NT2/D1 (cell line): ENCODE measurements around the gene PFKM.

Source experiments
- SUZ12 ChIP-seq: IDR thresholded peaks from 2 replicates; pipeline ENCODE4 v1.6.1; 2011; ENCODE audit not compliant: insufficient read length, insufficient read depth; ENCODE audit errors: extremely low read depth
- YY1 ChIP-seq: IDR thresholded peaks from 2 replicates; pipeline ENCODE4 v1.6.1; 2011; ENCODE audit not compliant: insufficient read length, insufficient read depth

DNA sequence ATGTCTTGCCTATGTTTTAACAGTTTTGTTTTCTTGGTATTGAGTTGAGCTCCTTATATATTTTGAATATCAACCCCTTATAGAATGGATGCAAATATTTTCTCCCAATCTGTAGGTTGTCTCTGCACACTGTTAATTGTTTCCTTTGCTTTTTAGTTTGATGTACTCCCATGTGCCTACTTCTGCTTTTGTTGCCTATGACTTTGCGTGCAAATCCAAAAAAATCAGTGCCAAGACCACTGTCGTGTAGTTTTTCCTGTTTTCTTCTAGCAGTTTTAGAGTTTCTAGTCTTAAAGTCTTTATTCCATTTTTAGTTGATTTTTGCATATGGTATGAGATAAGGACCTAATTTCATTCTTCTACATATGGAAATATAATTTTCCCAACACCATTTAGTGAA is 42.1 kb upstream of the PFKM start:
- no peak for TF ChIP-seq YY1
- no peak for TF ChIP-seq SUZ12
